ENCODE measurements around the gene ABHD2.

GRCh38 chr15:89075846-89076245, 12.4 kb upstream of the ABHD2 start:
- TF ChIP-seq CTCF (IDR thresholded peaks at IDR 0.05) (no peak), POLR2A (IDR thresholded peaks at IDR 0.05) (no peak), POLR2AphosphoS5 (IDR thresholded peaks at IDR 0.05) (no peak), EP300 (IDR thresholded peaks at IDR 0.05) (no peak)

All from upper lobe of left lung (tissue), 4 donors.